DMS79 (cell line): ENCODE measurements around the gene TSC22D3.

ENCODE experiments used
- DNase-seq: peaks from one replicate; lab custom pipeline; 2025; lab: John Stamatoyannopoulos, UW

The TSC22D3 gene

GRCh38 chrX:107730991-107731766 lies 44.4 kb downstream of the TSC22D3 start:
- DNase-seq: no peak

GRCh38 chrX:107730298-107730655 lies 45.3 kb downstream of the TSC22D3 start:
- no peak for DNase-seq

- DNase-seq: no peak
These were observed 45.9 kb downstream of the TSC22D3 start for GRCh38 chrX:107729558-107730297.

- no peak for DNase-seq
These were observed 47.1 kb downstream of the TSC22D3 start for GRCh38 chrX:107728371-107729099.

- DNase-seq: no peak
These were observed 48.6 kb downstream of the TSC22D3 start for GRCh38 chrX:107726816-107727534.

- no peak for DNase-seq
These were observed 49.6 kb downstream of the TSC22D3 start for GRCh38 chrX:107725761-107726555.

- DNase-seq: peak; percentile 7
These were observed 50.9 kb downstream of the TSC22D3 start for GRCh38 chrX:107724653-107725052.

- DNase-seq: peak; percentile 41
These were observed 52.1 kb downstream of the TSC22D3 start for GRCh38 chrX:107723511-107723910.

GRCh38 chrX:107721966-107722707 lies 53.5 kb downstream of the TSC22D3 start:
- no peak for DNase-seq

GRCh38 chrX:107721318-107721717 lies 54.3 kb downstream of the TSC22D3 start:
- no peak for DNase-seq

- peak; percentile 25 for DNase-seq
These were observed 57.4 kb downstream of the TSC22D3 start for GRCh38 chrX:107718156-107718621.

GRCh38 chrX:107716816-107717700 lies 58.5 kb downstream of the TSC22D3 start:
- peak; percentile 21 for DNase-seq

- DNase-seq: no peak
These were observed 59.4 kb downstream of the TSC22D3 start for GRCh38 chrX:107716118-107716684.

GRCh38 chrX:107715331-107716117 lies 60.1 kb downstream of the TSC22D3 start:
- no peak for DNase-seq

GRCh38 chrX:107714206-107714891 lies 61.2 kb downstream of the TSC22D3 start:
- DNase-seq: no peak

- no peak for DNase-seq
These were observed 61.9 kb downstream of the TSC22D3 start for GRCh38 chrX:107713543-107714205.

- DNase-seq: no peak
These were observed 62.4 kb downstream of the TSC22D3 start for GRCh38 chrX:107713203-107713542.
